NCI-H146 treated with DMSO at 0.1 percent for 48 hours (cell line): ENCODE data around the gene KCNN1.

Source experiments
- DNase-seq: peaks from one replicate; lab custom pipeline; 2025; ENCODE audit not compliant: unreplicated experiment; lab: John Stamatoyannopoulos, UW

KCNN1 gene

DNA sequence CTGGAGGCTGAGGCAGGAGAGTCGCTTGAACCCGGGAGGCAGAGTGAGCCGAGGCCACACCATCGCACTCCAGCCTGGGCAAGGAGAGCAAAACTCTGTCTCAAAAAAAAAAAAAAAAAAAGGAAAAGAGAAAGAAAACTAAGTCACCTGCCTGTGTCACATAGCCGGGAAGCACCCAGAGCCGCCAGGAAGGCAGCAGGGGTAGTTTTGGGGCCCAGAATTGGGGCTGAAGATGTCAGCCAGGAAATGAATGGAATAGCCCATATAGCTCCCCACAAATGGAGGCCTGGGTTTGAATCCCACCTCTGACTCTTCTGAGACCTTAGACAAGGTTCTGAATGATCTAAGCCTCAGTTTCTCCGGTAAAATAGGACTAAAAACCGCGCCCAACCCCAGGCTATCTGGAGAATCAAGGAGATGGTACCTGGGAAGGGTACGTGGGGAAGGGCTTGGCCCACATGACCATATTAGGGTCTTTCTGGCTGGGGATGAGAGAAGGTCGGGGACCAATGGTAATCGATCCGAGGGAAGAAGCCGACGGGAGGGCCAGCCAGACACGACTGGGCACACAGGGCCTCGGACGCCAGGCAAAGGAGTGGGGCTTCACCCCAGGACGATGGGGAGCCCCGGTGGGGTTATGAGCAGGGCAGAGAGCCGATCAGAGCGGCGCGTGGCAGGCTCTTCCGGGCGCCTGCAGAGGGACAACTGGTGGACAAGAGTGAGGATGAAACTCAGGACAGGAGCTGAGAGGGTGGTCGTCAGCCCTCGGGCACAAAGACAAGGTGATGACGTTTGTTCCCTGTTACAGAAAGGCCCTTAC lies 19.7 kb upstream of the KCNN1 start:
- DNase-seq: peak; percentile 54

DNA sequence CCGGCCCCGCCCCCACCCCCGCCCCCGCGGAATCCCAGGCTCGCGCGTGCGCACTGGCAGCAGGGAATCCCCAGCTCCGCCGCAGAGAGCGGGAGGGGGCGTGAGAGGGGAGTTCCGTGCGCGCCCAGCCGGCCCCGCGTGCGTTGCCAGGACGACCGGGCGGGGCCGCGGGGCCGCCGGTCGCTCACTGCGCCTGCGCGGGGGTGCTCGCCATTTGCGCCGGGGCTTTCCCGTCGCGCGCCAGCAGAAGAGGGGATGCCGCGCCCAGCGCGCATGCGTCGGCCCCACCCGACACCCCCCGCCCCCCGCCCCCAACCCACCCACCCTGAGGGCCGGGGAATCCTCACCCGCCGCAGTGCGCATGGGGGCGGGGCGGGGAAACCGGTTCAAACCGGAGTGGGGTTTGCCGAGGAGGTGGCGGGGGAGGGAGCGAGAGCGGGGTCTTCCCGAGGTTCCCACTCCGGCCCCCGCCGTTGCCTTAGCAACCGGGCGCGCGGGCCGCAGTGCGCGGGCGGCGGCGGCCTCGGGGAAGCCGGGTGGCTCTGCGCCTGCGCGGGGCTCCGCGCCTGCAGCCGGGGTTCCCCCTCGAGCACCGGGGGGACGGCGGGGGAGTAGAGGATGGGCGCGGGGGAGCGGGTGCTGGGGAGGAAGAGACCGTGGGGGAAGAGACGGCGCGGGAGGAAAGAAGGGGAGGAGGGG lies 18.9 kb upstream of the KCNN1 start:
- peak; percentile 94 for DNase-seq

DNA sequence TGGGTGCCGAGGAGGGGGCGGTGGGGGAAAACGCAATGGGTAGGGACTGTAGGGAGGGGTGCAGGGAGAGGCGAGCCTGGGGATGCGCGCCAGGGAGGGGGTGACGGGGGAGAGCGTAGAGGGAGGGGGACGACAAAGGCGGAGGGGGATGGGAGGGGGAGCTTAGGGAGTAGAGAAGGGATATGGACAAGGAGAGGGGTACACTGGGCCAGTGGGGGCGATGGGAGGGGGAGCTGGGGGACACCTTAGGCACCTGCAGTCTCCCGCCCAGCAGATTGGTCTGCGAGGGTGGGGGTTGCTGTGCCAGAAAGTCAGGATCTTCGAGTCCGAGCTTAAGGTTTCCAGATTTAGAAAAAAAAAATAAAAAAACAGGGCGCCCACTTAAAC lies 18.4 kb upstream of the KCNN1 start:
- peak; percentile 54 for DNase-seq

DNA sequence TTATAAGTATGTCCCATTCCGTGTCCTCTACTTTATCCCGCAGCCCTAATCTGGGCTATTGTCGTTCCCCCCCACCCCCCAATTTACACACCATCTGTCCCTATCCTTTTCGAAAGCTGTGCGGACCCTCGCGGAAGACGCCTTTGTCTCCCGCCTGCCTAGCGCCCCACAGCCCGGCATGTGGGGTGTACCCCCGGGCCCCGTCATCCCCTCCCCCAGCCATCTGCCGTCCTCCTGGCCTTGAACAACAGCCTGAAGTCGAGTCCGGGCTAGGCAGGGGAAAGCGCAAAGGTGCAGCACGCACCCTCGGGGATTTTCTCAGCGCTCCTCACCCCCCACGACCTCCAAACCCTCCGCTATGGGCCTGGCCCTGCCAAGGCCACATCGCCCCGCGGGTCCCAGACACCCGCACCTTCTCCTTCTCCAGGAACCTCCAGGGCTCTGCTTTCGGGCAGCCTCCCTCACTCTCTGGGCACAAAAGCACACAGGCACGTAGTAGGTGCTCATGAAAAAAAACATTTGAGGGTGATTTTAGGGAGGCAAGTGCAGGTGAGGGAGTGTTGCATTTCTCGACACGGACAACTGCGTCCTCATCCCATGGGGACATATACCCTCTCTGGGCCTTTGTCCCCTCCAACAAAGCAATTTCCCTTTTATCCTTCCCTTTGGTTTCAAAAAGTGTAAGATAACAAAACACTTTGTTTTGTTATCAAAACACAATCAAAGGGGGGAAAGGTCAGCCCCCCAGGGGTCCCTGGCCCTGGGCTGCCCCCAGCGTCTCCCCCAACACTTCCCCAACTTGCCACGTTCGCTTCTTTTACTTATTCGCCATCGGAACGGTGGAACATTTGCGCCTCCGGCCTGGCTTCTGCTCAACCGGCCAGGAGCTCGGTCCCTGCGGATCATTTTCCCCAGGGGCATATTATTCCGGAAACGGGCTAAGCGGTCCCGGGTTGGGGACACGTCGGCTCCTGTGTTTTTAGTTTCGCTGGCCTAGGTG lies 17.7 kb upstream of the KCNN1 start:
- no peak for DNase-seq

DNA sequence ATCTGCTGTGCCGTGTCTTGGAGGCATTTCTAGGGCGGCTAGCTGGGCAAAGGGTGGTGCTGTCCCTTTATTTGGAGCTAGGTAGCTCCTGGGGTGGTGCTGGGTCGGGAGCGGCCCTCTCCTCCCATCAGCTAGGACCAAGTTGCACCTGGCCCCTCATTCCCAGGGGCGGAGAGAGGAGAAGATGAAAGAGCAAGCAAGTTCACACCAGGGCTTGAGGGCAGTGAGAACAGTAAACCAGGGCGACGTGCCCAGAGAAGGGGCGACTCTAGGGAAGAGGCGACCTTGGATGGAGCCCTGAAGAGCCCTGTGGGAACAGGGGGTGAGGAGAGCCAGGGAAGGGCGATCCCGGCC lies 17.0 kb upstream of the KCNN1 start:
- DNase-seq: peak; percentile 64

DNA sequence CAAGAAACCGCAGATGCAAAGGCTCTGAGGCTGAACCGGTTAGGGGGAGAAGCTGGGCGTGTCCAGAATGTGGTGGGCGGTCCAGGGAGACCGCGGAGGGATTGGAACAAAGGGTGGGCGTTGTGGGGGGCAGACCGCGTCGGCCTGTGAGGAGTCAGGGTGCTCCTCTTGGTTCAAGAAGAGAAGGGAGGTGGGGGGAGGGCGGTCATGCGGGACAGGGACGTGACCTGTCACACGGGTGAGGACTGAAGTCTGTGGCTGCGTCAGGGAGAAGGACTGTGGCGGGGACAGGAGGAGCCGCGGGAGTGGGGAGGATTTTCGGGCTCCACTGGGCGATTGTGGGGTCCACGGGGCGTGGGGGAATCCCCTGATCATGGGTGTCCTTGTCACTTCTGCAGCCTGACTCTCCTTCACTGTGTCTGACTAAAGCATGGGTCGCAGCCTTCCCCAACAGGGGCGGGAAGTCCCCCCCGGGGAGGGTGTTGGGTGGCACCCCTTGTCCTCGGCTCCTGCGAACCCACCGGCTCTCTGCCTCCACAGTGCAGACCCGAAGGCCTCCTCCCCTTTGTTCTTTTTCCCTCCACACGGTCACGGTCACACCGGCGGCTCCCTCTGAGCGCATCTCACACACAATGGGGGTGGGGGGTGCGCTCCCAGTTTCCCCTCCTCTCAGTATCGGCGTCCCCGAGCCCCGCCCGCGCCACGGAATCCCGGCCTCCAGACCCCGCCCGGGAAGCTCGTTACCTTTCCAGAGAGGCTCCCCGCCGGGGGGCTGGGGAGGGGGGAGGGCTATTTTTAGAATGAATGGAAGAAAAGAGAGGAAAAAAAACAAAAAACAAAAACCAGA lies 16.4 kb upstream of the KCNN1 start:
- peak; percentile 22 for DNase-seq

DNA sequence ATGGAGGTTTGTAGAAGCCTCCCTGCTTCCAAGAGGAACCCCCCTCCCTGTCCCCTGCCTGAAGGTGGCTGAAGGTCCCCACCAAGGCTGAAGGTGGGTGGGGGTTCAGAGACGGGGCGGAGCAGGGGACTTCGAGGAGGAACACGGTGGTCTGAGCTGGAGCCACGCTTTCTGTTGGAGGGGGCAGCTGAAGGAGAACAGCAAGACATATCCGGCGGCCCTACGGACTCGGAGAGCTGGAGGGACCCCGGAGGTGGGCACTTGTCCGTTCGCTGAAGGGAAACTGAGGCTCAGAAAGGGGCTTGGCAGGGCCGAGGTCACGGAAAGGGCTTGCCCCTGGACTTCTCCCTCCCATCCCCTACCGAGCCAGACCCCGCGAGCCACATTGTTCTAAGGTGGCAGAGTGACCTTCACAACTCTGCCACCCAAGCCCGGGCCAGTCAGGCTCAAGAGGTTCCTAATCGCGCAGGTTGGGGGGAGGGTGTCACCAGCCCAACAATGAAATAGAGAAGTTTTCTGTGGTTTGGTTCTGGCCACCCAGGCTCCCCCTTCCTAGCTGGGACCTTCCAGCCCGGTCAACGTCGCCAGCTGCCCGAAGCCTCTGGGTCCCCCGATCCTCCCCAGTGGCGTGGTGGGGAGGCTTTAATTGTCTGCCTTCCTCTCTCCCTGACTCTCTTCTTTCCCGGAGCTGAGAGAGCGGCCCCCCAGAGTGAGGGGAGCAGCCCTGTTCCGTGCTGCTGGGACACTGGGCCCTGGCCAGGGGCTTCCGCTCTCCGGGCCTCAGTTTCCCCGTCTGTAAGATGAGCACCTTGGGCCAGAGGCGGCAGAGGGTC lies 15.5 kb upstream of the KCNN1 start:
- no peak for DNase-seq

DNA sequence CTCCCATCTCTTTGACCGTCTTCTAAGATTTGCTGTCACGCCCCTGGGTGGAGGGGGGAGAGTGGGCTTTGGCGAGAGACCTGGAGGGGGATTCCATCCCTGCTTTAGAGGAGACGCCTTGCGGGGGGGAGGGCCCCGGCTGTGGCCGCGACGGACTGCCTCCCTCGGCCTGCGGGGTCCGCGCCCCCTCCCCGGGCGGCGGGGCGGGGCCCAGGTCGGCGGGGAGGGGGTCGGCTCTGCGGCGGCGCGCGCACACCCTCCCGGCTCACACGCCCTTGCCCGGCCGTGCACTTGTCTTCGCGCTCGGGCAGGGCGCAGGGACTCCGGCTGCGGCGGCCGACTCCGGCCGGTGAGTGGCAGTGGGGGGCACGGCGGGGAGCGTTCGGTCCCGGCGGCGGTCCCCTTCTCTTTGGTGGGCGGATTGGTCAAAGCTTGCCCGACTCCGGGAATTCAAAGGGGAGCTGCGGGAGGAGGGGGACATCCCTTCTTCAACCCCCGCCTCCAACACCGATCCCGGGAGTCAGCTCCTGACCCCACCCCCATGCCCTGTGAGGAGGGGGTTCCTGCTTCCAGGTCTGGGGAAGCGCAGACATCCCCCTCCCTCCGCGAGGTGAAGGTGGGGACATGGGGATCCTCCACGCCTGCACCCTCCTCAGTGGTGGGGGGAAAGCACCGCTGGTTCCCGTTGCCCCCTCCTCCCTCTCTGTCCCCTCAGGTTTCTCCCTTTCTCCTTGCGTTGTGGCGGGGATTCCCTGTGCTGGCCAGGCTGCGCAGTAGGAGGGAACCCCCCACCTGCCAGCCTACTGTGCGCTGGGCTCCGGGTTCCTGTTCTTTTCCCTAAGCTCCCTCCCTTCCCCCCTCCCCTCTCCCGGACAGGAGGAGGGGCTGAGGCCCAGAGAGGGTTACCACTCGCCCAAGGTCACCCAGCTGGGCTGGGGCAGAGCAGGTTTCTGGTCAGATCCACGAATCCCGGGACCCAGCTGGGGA lies 14.6 kb upstream of the KCNN1 start:
- DNase-seq: no peak

DNA sequence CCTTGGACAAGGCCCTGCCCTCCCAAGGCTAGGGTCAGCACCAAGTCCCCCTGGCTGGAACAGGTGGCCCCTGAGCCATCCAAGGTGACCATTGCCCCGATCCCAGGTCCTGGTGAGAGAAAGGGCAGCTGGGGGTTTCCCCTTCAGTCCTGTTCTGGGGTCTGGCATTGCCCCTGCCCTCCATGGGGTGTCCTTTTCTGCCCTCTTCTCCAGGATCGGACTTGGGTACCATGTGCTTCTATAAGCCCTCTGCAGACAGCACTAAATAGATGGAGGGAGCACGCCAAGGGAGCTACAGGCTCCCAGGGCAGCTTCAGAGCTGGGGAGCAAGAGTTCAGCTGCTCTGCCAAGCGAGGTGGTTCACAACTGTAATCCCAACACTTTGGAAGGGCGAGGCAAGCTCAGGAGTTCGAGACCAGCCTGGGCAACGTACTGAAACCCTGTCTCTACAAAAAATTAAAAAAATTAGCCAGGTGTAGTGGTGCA lies 13.5 kb upstream of the KCNN1 start:
- DNase-seq: no peak

DNA sequence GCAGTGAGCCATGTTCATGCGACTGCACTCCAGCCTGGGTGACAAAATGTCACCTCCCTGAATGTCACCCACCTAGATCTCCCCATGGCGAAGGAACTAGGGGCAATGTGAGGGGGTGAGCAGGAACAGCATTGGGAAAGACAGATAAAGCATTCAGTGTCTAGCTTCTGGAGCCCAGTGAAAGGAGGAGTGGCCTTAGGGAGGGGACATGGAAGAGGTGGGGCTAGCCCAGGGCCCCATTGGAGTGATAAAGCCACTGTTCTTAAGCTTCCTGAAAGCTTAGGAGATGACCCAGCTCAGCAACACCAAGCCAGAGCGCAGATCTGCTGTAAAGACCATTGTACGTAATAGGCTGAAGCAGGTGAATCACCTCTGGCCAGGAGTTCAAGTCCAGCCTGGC lies 13.0 kb upstream of the KCNN1 start:
- no peak for DNase-seq

DNA sequence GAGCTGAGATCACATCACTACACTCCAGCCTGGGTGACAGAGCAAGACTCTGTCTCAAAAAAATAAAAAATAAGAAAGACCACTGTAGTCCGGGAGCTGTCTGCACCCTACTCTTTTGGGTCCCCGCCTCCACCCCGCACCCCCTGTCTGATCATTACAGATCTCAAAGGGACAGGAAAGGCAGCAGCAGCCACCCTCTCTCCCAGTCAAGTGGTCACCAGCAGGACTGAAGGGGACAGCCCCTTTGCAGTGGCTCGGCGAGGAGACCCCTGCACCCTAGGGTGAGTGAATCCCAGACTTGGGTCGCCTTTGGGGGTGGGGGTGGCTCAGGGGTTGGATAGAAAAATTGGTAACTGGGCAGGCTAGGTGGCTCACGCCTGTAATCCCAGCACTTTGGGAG lies 12.5 kb upstream of the KCNN1 start:
- DNase-seq: no peak

DNA sequence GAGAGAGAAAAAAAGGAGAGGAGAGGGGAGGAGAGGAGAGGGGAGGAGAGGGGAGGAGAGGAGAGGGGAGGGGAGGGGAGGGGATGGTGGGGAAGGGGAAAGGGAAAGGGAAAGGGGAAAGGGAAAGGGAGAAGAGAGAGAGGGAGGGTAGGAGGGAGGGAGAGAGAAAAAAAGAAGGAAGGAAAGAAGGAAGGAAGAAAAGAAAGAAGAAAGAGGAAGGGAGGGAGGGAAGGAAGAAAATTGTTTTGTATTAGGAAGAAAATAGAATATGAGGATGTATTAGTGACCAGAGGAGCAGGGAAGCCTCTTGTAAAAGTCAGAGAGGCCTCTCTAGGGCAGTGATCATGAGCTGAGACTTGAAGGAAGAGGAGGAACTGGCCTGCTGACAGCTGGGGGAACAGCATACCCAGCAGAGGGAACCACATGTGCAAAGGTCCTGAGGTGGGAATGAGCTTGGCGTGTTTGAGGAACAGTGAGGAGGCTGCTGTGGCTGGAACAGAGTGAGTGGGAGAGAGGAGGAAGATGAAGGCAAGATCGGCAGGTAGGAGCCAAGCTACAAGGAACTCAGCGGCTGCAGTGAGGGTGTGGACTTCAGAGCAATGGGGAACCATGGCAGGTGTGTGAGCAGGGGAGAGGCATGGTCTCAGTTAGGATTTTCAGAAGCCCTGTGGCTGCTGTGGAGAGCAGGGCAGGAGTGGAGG lies 9.6 kb upstream of the KCNN1 start:
- DNase-seq: no peak

DNA sequence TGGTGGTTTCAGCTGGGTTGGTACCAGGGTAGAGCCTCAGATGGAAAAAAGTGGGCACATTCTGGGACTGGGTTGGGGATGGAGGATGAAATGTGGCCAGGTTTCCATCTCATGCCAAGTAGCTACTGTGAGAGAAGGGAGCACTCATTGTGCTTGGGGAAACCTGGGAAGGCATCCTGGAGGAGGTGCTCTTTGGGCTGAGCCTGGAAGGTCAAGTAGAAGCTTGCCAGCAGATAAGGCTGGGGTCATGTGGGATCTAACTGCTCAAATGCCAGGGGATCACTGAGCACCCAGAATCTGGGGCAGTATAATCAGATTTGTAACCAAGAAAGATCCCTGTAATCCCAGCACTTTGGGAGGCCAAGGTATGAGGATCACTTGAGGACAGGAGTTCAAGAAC lies 9.0 kb upstream of the KCNN1 start:
- DNase-seq: no peak

DNA sequence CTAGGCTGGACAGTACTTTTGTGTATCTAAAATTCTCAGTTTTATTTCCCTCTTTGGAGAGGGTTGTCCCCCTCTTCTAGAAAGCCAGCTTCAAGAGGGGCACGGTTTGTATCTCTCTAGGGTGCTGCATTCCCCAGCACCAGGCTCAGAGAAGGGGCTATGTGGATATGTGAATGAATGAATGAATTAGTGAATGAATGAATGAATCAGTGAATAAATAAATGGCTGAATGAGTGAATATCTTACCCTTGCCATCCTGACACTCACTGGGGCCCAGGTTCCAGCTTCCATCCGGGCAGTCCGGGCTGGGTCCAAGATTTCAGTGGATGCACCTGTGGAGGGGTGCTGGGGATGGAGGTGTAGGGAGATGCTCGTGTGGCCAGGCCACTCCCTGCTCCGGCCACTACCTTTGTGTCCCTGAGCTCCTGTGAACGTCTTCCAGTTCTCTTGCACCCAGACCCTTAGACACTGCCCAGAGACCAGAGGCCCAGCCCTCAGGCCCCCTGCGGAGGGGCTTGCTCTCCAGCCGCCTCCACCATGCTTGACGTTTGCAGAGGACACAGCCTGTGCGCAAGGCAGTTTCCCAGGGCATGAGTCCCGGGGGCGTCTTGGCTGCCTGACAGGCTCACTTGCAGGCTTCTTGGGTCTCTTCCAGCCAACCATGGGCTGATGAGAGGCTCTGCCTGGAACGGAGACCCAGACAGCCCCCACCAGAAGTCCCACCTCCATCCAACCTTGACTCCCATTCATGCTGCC lies 2.8 kb upstream of the KCNN1 start:
- no peak for DNase-seq

DNA sequence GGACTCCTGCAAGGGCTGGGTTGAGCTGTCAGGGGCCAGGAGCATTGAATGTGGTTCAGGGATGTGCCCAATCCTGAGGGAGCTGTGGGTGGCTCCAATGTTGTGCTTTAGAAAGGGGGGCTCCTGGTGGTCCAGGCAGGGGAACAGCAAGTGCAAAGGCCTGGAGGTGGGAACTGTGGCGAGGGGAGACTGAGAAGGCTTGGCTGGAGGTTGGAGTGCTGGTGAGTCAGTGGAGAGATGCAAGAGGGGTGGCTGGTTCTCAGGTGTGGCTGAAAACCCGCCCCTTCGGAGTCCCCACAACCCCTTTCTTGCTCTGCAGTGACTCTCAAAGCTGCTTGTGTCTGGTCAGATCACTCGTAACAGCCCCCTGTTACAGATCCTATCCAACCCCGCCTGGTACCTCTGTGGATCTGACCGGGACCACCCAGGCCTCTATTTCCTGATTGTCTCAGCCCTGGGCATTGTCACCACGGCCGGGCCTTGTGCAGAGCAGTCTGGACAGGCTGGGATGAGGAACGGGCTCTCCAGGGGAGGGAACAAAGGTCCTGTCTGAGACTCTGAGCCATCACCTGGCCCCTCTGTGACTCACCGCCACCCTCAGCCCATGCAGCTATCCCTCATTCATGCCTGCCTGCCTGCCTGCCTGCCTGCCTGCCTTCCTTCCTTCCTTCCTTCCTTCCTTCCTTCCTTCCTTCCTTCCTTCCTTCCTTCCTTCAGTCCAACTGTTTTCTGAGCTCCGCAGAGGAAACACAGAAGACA lies 1.4 kb upstream of the KCNN1 start:
- no peak for DNase-seq

DNA sequence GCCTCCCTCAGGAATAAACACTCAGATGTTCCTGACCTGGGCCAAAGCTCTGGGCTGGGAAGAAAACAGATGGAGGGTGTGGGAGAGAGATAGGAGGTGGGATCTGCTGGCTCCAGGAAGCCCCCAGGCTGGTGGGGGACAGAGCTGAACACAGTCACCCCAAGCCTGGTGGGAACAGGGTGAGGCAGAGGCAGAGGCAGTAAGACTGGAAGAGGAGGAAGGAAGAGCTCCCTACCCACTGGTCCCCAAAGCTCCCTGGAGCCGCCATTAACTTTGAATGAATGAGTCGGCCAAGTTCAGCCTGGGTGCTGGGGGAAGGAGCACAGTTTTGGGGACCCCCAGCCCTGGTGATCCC lies 801 bp upstream of the KCNN1 start:
- DNase-seq: no peak
